K562 (cell line): ENCODE measurements around the gene GATA1. TPM values are rescaled to one million over a fixed set of nuclear protein-coding genes. Genes with fewer than 3 reads are reported as not detected.

ENCODE experiments used
- DEAF1 ChIP-seq: fragments of 450-650 bp; formaldehyde crosslinking; IDR thresholded peaks from 2 replicates; pipeline ENCODE4 v1.4.0; 2020; ENCODE audit warnings: mild to moderate bottlenecking, moderate library complexity
- ESRRB ChIP-seq: fragments of 250-450 bp; sonication (Bioruptor Pico); IDR thresholded peaks from 2 replicates; pipeline ENCODE4 v1.5.0; 2020; ENCODE audit warnings: mild to moderate bottlenecking, moderate library complexity, borderline replicate concordance
- ILK ChIP-seq: fragments of 450-650 bp; IDR thresholded peaks from 2 replicates; pipeline ENCODE4 v1.6.1; 2016; ENCODE audit warnings: missing genetic modification characterization, low read depth, mild to moderate bottlenecking, missing compliant biosample characterization, moderate library complexity, borderline replicate concordance
- JUN ChIP-seq, 2 experiments: sonication (generic) in 1 of 2; formaldehyde crosslinking in 1 of 2; IDR thresholded peaks; 2 replicates each; pipeline versions ENCODE4 v1.6.1 to v1.8.0; 2012 to 2022; ENCODE audit warnings: borderline replicate concordance in 2 of 2, mild to moderate bottlenecking in 2 of 2, improper control_type of control experiment in 1 of 2, low read depth in 1 of 2, low read length in 1 of 2, missing genetic modification reagents in 1 of 2
- MYNN ChIP-seq, 2 experiments: sonication (generic); formaldehyde crosslinking in 1 of 2; IDR thresholded peaks; 2 replicates each; pipeline versions ENCODE4 v1.5.0 to v1.6.1; 2016 to 2020; ENCODE audit warnings: antibody characterized with exemption in 1 of 2, missing genetic modification reagents in 1 of 2
- NFE2L1 ChIP-seq: fragments of 450-650 bp; IDR thresholded peaks from 2 replicates; pipeline ENCODE4 v1.6.1; 2016; ENCODE audit warnings: missing genetic modification characterization, low read depth, mild to moderate bottlenecking, missing compliant biosample characterization, moderate library complexity, borderline replicate concordance
- RAD21 ChIP-seq, 2 experiments: fragments of 250-450 bp in 1 of 2; fragments of 450-650 bp in 1 of 2; sonication (Bioruptor Pico) in 1 of 2; formaldehyde crosslinking in 1 of 2; IDR thresholded peaks in 1 of 2; conservative IDR thresholded peaks in 1 of 2; 2 replicates each; pipeline versions ENCODE4 v1.4.0 to v1.8.0; 2020 to 2022; ENCODE audit warnings: mild to moderate bottlenecking in 2 of 2, moderate library complexity in 1 of 2
- YBX1 ChIP-seq: fragments of 450-650 bp; IDR thresholded peaks from 2 replicates; pipeline ENCODE4 v1.7.1; 2016; ENCODE audit warnings: mild to moderate bottlenecking
- ZBTB26 ChIP-seq: fragments of 450-650 bp; formaldehyde crosslinking; IDR thresholded peaks from 2 replicates; pipeline ENCODE4 v1.4.0; 2022; ENCODE audit warnings: missing genetic modification characterization
- ZNF124 ChIP-seq: sonication (generic); formaldehyde crosslinking; IDR thresholded peaks from 2 replicates; pipeline ENCODE4 v1.8.1; 2022; ENCODE audit warnings: missing genetic modification reagents
- ZNF586 ChIP-seq: fragments of 450-650 bp; formaldehyde crosslinking; conservative IDR thresholded peaks from 2 replicates; pipeline ENCODE4 v1.4.0; 2020; ENCODE audit warnings: mild to moderate bottlenecking, moderate library complexity
- ZNF696 ChIP-seq: fragments of 250-450 bp; sonication (Bioruptor Pico); conservative IDR thresholded peaks from 2 replicates; pipeline ENCODE4 v1.4.0; 2020; ENCODE audit warnings: mild to moderate bottlenecking, moderate library complexity
- polyA plus RNA-seq, 8 experiments: library from polyadenylated mRNA; depleted of rRNA in 4 of 8; stranded (reverse) in 5 of 8; unstranded in 3 of 8; fragments of >200 nt; fragmentation: Nextera tagmentation in 2 of 8; fragmentation: Illumina TruSeq in 1 of 8; extraction: Ambion mirVana in 2 of 8; extraction: Trizol in 1 of 8; gene quantifications; 2 replicates each; pipeline versions ENCODE4 v1.2.1 to v1.2.3, GENCODE V29; 2011 to 2014; ENCODE audit warnings: inconsistent platforms in 1 of 8, missing spikeins in 1 of 8
- total RNA-seq, 7 experiments: library from RNA; depleted of rRNA in 6 of 7; stranded (reverse); fragments of >200 nt in 6 of 7; fragmentation: Illumina TruSeq in 2 of 7; extraction: Trizol in 2 of 7; gene quantifications; 2 replicates each; pipeline versions ENCODE4 v1.2.1 to v1.2.3, GENCODE V29; 2011 to 2021; ENCODE audit warnings: low replicate concordance in 1 of 7
- TF ChIP-seq, protein P1 (sequence below): fragments of 450-650 bp; IDR thresholded peaks from 2 replicates; pipeline ENCODE4 v1.6.1; 2016; ENCODE audit warnings: borderline replicate concordance
- TF ChIP-seq, protein P2 (sequence below), 2 experiments: fragments of 450-650 bp in 1 of 2; sonication (generic) in 1 of 2; formaldehyde crosslinking; conservative IDR thresholded peaks; 2 replicates each; pipeline versions ENCODE4 v1.4.0 to v1.8.1; 2020 to 2022; ENCODE audit warnings: mild to moderate bottlenecking in 1 of 2, missing genetic modification reagents in 1 of 2
- TF ChIP-seq, protein P3 (sequence below): fragments of 250-450 bp; sonication (Bioruptor Pico); IDR thresholded peaks from 2 replicates; pipeline ENCODE4 v1.6.1; 2021; ENCODE audit warnings: mild to moderate bottlenecking

GATA1 gene
- total and polyA plus RNA-seq, 9 of the 15 experiments (the other 6 are each of a cell fraction or from before 2014, with no cell fraction given) = 11.9 to 291 (median 116) TPM

GRCh38 chrX:48782795-48783194, 3.6 kb upstream of the GATA1 start (continued):
- TF ChIP-seq RAD21 (CRISPR knock-in tag; conservative IDR thresholded peaks at IDR 0.05 in 1 of 2, IDR thresholded peaks at IDR 0.05 in 1 of 2) (peak; percentile 22 to 24; a peak in 2 of 4 replicates), ESRRB (CRISPR knock-in tag) (no peak), JUN (IDR thresholded peaks at IDR 0.05; ENCODE audit: borderline replicate concordance, low read depth, low read length) (no peak), JUN (CRISPR knock-in tag; IDR thresholded peaks at IDR 0.05; ENCODE audit: borderline replicate concordance) (no peak), MYNN (IDR thresholded peaks at IDR 0.05) (peak; percentile 91), MYNN (CRISPR knock-in tag; IDR thresholded peaks at IDR 0.05) (no peak), ZNF586 (CRISPR knock-in tag) (no peak), NFE2L1 (no peak), ZNF696 (no peak), ZNF124 (CRISPR knock-in tag) (no peak), ILK (tag) (no peak), YBX1 (no peak), DEAF1 (CRISPR knock-in tag) (0 out of 2 replicates have a peak, but pooled peaks have one; percentile 13), ZBTB26 (CRISPR knock-in tag) (no peak)
- TF ChIP-seq, protein P1, sequence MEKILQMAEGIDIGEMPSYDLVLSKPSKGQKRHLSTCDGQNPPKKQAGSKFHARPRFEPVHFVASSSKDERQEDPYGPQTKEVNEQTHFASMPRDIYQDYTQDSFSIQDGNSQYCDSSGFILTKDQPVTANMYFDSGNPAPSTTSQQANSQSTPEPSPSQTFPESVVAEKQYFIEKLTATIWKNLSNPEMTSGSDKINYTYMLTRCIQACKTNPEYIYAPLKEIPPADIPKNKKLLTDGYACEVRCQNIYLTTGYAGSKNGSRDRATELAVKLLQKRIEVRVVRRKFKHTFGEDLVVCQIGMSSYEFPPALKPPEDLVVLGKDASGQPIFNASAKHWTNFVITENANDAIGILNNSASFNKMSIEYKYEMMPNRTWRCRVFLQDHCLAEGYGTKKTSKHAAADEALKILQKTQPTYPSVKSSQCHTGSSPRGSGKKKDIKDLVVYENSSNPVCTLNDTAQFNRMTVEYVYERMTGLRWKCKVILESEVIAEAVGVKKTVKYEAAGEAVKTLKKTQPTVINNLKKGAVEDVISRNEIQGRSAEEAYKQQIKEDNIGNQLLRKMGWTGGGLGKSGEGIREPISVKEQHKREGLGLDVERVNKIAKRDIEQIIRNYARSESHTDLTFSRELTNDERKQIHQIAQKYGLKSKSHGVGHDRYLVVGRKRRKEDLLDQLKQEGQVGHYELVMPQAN = no peak
- TF ChIP-seq, protein P2, sequence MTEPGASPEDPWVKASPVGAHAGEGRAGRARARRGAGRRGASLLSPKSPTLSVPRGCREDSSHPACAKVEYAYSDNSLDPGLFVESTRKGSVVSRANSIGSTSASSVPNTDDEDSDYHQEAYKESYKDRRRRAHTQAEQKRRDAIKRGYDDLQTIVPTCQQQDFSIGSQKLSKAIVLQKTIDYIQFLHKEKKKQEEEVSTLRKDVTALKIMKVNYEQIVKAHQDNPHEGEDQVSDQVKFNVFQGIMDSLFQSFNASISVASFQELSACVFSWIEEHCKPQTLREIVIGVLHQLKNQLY (CRISPR knock-in tag; conservative IDR thresholded peaks at IDR 0.05) = no peak
- TF ChIP-seq, protein P3, sequence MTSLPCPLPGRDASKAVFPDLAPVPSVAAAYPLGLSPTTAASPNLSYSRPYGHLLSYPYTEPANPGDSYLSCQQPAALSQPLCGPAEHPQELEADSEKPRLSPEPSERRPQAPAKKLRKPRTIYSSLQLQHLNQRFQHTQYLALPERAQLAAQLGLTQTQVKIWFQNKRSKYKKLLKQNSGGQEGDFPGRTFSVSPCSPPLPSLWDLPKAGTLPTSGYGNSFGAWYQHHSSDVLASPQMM (CRISPR knock-in tag) = no peak
